SKM-1 (cell line): ENCODE results near the gene KLF11.
"Not testable (repeated sequence)": the region's sequence is repeated elsewhere in the genome, so short reads cannot be mapped to it uniquely, and the experiment has no call there.

Source experiments
- DNase-seq: peaks from one replicate; lab custom pipeline; 2025; ENCODE audit not compliant: unreplicated experiment; lab: John Stamatoyannopoulos, UW

Gene KLF11

GRCh38 chr2:10022966-10023662 lies 20.2 kb upstream of the KLF11 start:
- no peak for DNase-seq

GRCh38 chr2:10026940-10027569 lies 16.3 kb upstream of the KLF11 start:
- no peak for DNase-seq

- no peak for DNase-seq
Observed at GRCh38 chr2:10027660-10028330, 15.6 kb upstream of the KLF11 start.

- no peak for DNase-seq
Observed at GRCh38 chr2:10028407-10028987, 14.9 kb upstream of the KLF11 start.

GRCh38 chr2:10028988-10029874 lies 14.1 kb upstream of the KLF11 start:
- no peak for DNase-seq

GRCh38 chr2:10029875-10030223 lies 13.5 kb upstream of the KLF11 start:
- no peak for DNase-seq

GRCh38 chr2:10030311-10030736 lies 13.0 kb upstream of the KLF11 start:
- no peak for DNase-seq

- DNase-seq = not testable (repeated sequence)
Observed at GRCh38 chr2:10030798-10031197, 12.6 kb upstream of the KLF11 start.

GRCh38 chr2:10031886-10032745 lies 11.2 kb upstream of the KLF11 start:
- no peak for DNase-seq

- no peak for DNase-seq
Observed at GRCh38 chr2:10032746-10033105, 10.6 kb upstream of the KLF11 start.

- no peak for DNase-seq
Observed at GRCh38 chr2:10033251-10034006, 9.9 kb upstream of the KLF11 start.

- DNase-seq = no peak
Observed at GRCh38 chr2:10034333-10035052, 8.9 kb upstream of the KLF11 start.

GRCh38 chr2:10035053-10035422 lies 8.3 kb upstream of the KLF11 start:
- no peak for DNase-seq

- DNase-seq = no peak
Observed at GRCh38 chr2:10035633-10036032, 7.7 kb upstream of the KLF11 start.

- DNase-seq = no peak
Observed at GRCh38 chr2:10036095-10036884, 7.1 kb upstream of the KLF11 start.

GRCh38 chr2:10038123-10038522 lies 5.2 kb upstream of the KLF11 start:
- DNase-seq = no peak

GRCh38 chr2:10038716-10039115 lies 4.6 kb upstream of the KLF11 start:
- DNase-seq = no peak
